GM12864 (cell line): ENCODE measurements around the gene CTCF.
A peak's percentile ranks its signal among the peaks of the same experiment; 100 is the strongest.

Source experiments
- DNase-seq: peaks from one replicate; pipeline ENCODE4 v3.0.0-alpha.2; 2011; ENCODE audit warnings: low read depth
- H3K4me3 ChIP-seq: 2 replicates; pipeline ENCODE4 v1.5.1; 2011; ENCODE audit warnings: mild to moderate bottlenecking, low read depth, low read length, control low read depth
- CTCF ChIP-seq: IDR thresholded peaks from 2 replicates; pipeline ENCODE4 v1.5.1; 2011; ENCODE audit warnings: low read depth, mild to moderate bottlenecking, moderate library complexity, low read length, control low read depth, inconsistent platforms; ENCODE audit errors: missing control alignments

The CTCF gene

GRCh38 chr16:67544844-67545664 is 17.3 kb upstream of the CTCF start:
- no peak for TF ChIP-seq CTCF
- DNase-seq = no peak
- H3K4me3 ChIP-seq = no peak overlapping the region

GRCh38 chr16:67545665-67546024 is 16.7 kb upstream of the CTCF start:
- no peak overlapping the region for H3K4me3 ChIP-seq
- no peak for DNase-seq
- TF ChIP-seq CTCF = no peak

GRCh38 chr16:67546091-67546501 is 16.2 kb upstream of the CTCF start:
- TF ChIP-seq CTCF = no peak
- H3K4me3 ChIP-seq = no peak overlapping the region
- DNase-seq = no peak

GRCh38 chr16:67546761-67547422 is 15.4 kb upstream of the CTCF start:
- DNase-seq = no peak
- peak; percentile 99 for TF ChIP-seq CTCF
- peak overlapping the region; percentile 8; the same call in 1 of the 2 replicates for H3K4me3 ChIP-seq

- no peak for TF ChIP-seq CTCF
- H3K4me3 ChIP-seq = peak overlapping the region; percentile 8
- no peak for DNase-seq
Measured at GRCh38 chr16:67547423-67548264, 14.7 kb upstream of the CTCF start.

GRCh38 chr16:67548265-67549126 is 13.8 kb upstream of the CTCF start:
- TF ChIP-seq CTCF = no peak
- DNase-seq = no peak
- H3K4me3 ChIP-seq = no peak overlapping the region
